NCI-H128 (cell line): ENCODE measurements around the gene CTIF.
A peak's percentile ranks its signal among the peaks of the same experiment; 100 is the strongest.

ENCODE experiments used
- DNase-seq: peaks from one replicate; lab custom pipeline; 2025; ENCODE audit not compliant: unreplicated experiment; lab: John Stamatoyannopoulos, UW

Gene CTIF

GRCh38 chr18:48531908-48532307 is 6.9 kb upstream of the CTIF start:
- no peak for DNase-seq

GRCh38 chr18:48533340-48534070 is 5.3 kb upstream of the CTIF start:
- DNase-seq, result no peak

- no peak for DNase-seq
Measured at GRCh38 chr18:48534364-48534763, 4.5 kb upstream of the CTIF start.

- no peak for DNase-seq
Measured at GRCh38 chr18:48535956-48536355, 2.9 kb upstream of the CTIF start.

GRCh38 chr18:48536516-48536915 is 2.3 kb upstream of the CTIF start:
- no peak for DNase-seq

- DNase-seq, result peak; percentile 27
Measured at GRCh38 chr18:48539406-48540250, 797 bp downstream of the CTIF start.

GRCh38 chr18:48540251-48541025 is 1.6 kb downstream of the CTIF start:
- DNase-seq, result no peak

GRCh38 chr18:48541026-48541746 is 2.4 kb downstream of the CTIF start:
- DNase-seq, result no peak

- DNase-seq, result no peak
Measured at GRCh38 chr18:48541747-48542400, 3.0 kb downstream of the CTIF start.

- no peak for DNase-seq
Measured at GRCh38 chr18:48542513-48543181, 3.8 kb downstream of the CTIF start.

GRCh38 chr18:48543228-48543627 is 4.4 kb downstream of the CTIF start:
- DNase-seq, result no peak

- no peak for DNase-seq
Measured at GRCh38 chr18:48544116-48544515, 5.3 kb downstream of the CTIF start.

- DNase-seq, result no peak
Measured at GRCh38 chr18:48544661-48545415, 6.0 kb downstream of the CTIF start.

GRCh38 chr18:48545757-48546321 is 7.0 kb downstream of the CTIF start:
- no peak for DNase-seq

- DNase-seq, result no peak
Measured at GRCh38 chr18:48546396-48546795, 7.6 kb downstream of the CTIF start.

GRCh38 chr18:48547531-48547981 is 8.7 kb downstream of the CTIF start:
- no peak for DNase-seq

- DNase-seq, result no peak
Measured at GRCh38 chr18:48548011-48548771, 9.4 kb downstream of the CTIF start.

GRCh38 chr18:48548921-48549320 is 10.1 kb downstream of the CTIF start:
- DNase-seq, result no peak
